C1 segment of cervical spinal cord (tissue), 14 donors: ENCODE data around the gene NOXA1.

Source experiments
- DNase-seq, 14 donors: peaks; one replicate each; lab custom pipeline; 2025; lab: John Stamatoyannopoulos, UW

NOXA1 gene

GRCh38 chr9:137423514-137424291 lies 510 bp downstream of the NOXA1 start:
- no peak for DNase-seq

- DNase-seq: no peak
Measured at GRCh38 chr9:137426018-137426681, 3.0 kb downstream of the NOXA1 start.

- DNase-seq: no peak
Measured at GRCh38 chr9:137427454-137428310, 4.5 kb downstream of the NOXA1 start.

- no peak for DNase-seq
Measured at GRCh38 chr9:137428311-137428630, 5.1 kb downstream of the NOXA1 start.

GRCh38 chr9:137428841-137429545 lies 5.8 kb downstream of the NOXA1 start:
- DNase-seq: no peak

GRCh38 chr9:137429546-137429890 lies 6.3 kb downstream of the NOXA1 start:
- no peak for DNase-seq

GRCh38 chr9:137429974-137430722 lies 7.0 kb downstream of the NOXA1 start:
- DNase-seq: no peak

GRCh38 chr9:137430723-137431415 lies 7.7 kb downstream of the NOXA1 start:
- DNase-seq: no peak

- no peak for DNase-seq
Measured at GRCh38 chr9:137431416-137431931, 8.3 kb downstream of the NOXA1 start.

- DNase-seq: no peak
Measured at GRCh38 chr9:137432687-137433348, 9.6 kb downstream of the NOXA1 start.

GRCh38 chr9:137433349-137433915 lies 10.2 kb downstream of the NOXA1 start:
- DNase-seq: no peak

GRCh38 chr9:137433916-137434431 lies 10.8 kb downstream of the NOXA1 start:
- no peak for DNase-seq

GRCh38 chr9:137434498-137435380 lies 11.5 kb downstream of the NOXA1 start:
- no peak for DNase-seq

GRCh38 chr9:137435381-137435891 lies 12.2 kb downstream of the NOXA1 start:
- no peak for DNase-seq

GRCh38 chr9:137435980-137436760 lies 13.0 kb downstream of the NOXA1 start:
- DNase-seq: no peak

- no peak for DNase-seq
Measured at GRCh38 chr9:137436761-137437600, 13.8 kb downstream of the NOXA1 start.
